ENCODE results near the gene CCP110. TPM values are rescaled to one million over a fixed set of nuclear protein-coding genes. Genes with fewer than 3 reads are reported as not detected.

CCP110 gene
- total RNA-seq = 10 to 100 TPM; 10.7 to 18.8 (median 14.5) TPM

- no peak for TF ChIP-seq CTCF (IDR thresholded peaks at IDR 0.05; ENCODE audit: low read depth)
These were observed at the start of gene CCP110 for GRCh38 chr16:19523559-19524355. CCP110 (plus strand) TSS chr16:19523942; CDS start chr16:19527882, 3,940 bp downstream.

DNA sequence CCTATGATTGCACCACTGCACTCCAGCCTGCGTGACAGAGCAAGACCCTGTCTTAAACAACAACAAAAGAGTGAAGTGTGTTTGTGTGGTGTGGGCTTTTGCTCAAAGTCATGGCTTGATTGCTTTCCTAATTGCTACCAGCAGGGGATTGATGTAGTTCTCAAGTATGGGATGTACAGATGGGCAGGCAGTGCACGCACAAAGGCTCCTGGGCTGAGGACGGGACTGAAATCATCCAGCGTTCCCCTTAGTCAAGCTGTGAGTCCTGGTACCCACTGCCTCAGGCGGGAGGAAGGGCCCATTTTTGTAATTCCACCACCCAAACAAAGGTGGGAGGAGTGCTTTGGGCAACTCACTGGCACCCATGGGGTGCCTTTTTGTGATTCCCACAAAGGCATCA, 49.1 kb upstream of the CCP110 start:
- TF ChIP-seq CTCF (IDR thresholded peaks at IDR 0.05; ENCODE audit: low read depth) = no peak

DNA sequence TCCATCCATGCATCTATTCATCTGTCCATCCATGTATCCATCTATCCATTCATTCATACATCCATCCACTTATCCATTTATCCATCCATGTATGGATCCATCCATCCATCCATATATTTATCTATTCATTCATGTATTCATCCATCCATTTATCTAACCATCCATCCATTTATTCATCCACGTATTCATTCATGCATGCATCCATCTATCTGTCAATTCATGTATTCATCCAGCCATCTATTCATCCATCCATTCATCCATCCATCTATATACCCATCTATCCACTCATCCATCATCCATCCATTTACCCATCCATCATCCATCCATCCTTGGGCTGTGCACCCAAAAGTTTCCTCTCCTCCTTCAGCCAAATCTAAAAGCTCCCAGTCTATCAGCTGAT, 45.2 kb upstream of the CCP110 start:
- no peak for TF ChIP-seq CTCF (IDR thresholded peaks at IDR 0.05; ENCODE audit: low read depth)

DNA sequence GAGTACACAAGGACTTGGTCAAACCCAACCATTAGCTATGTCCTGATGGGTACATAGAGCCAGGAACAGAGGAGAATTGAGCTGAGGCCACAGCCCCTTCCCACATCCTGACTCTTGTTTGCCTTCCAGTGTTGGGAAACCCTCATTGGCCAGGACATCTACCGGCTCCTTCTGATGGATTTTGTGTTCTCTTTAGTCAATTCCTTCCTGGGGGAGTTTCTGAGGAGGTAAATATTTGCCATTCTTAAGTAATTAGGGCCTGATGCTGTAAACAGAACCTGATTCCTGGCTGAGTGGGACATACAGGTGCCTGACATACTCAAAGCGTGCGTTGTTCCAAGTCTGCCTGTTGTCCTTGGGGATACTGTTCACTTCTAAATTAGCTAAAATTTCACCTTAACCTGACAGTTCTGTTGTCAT, 44.4 kb upstream of the CCP110 start:
- TF ChIP-seq CTCF (IDR thresholded peaks at IDR 0.05; ENCODE audit: low read depth) = no peak

GRCh38 chr16:19481296-19481695, 42.4 kb upstream of the CCP110 start:
- TF ChIP-seq CTCF (IDR thresholded peaks at IDR 0.05; ENCODE audit: low read depth) = no peak

GRCh38 chr16:19481769-19482168, 42.0 kb upstream of the CCP110 start:
- TF ChIP-seq CTCF (IDR thresholded peaks at IDR 0.05; ENCODE audit: low read depth) = no peak

DNA sequence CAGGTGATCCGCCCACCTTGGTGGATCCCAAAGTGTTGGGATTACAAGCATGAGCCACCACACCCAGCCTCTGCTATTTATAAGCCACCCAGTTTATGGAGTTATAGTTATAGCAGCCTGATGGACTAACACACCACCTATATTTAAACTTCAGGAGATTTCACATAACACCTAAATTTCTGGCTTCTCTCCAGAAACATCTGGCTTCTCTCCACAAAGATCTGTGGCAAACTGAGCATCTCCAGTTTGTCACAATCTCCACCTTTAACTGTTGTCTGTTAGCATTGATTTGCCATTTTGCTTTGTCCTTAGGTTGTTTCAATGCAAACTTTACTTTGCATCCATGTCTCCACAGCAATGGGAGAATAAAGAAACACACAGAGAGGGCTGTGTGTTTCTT, 41.5 kb upstream of the CCP110 start:
- no peak for TF ChIP-seq CTCF (IDR thresholded peaks at IDR 0.05; ENCODE audit: low read depth)

Measured in subcutaneous adipose tissue (tissue), 4 donors.